ENCODE results near the gene DUOXA1.

Gene DUOXA1, protein sequence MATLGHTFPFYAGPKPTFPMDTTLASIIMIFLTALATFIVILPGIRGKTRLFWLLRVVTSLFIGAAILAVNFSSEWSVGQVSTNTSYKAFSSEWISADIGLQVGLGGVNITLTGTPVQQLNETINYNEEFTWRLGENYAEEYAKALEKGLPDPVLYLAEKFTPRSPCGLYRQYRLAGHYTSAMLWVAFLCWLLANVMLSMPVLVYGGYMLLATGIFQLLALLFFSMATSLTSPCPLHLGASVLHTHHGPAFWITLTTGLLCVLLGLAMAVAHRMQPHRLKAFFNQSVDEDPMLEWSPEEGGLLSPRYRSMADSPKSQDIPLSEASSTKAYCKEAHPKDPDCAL

GRCh38 chr15:45129651-45130129 is at the start of gene DUOXA1, which contains the start of gene DUOX1:
Gene DUOXA1 (minus strand): TSS chr15:45129879. CDS start chr15:45123014, 6,865 bp downstream.
Gene DUOX1 (plus strand): TSS chr15:45129994. CDS start chr15:45131967, 1,973 bp downstream.
- DNase-seq (ENCODE audit: low read depth in 2 of 2): peak in 1 of 2 donors; percentile 28

- no peak for DNase-seq (ENCODE audit: low read depth in 2 of 2)
Measured at GRCh38 chr15:45177285-45177684, 47.6 kb upstream of the DUOXA1 start.

- DNase-seq (ENCODE audit: low read depth in 2 of 2): no peak
Measured at GRCh38 chr15:45174577-45174976, 44.9 kb upstream of the DUOXA1 start.

GRCh38 chr15:45174069-45174468 is 44.4 kb upstream of the DUOXA1 start:
- DNase-seq (ENCODE audit: low read depth in 2 of 2): no peak

- no peak for DNase-seq (ENCODE audit: low read depth in 2 of 2)
Measured at GRCh38 chr15:45171912-45172311, 42.2 kb upstream of the DUOXA1 start.

DNA sequence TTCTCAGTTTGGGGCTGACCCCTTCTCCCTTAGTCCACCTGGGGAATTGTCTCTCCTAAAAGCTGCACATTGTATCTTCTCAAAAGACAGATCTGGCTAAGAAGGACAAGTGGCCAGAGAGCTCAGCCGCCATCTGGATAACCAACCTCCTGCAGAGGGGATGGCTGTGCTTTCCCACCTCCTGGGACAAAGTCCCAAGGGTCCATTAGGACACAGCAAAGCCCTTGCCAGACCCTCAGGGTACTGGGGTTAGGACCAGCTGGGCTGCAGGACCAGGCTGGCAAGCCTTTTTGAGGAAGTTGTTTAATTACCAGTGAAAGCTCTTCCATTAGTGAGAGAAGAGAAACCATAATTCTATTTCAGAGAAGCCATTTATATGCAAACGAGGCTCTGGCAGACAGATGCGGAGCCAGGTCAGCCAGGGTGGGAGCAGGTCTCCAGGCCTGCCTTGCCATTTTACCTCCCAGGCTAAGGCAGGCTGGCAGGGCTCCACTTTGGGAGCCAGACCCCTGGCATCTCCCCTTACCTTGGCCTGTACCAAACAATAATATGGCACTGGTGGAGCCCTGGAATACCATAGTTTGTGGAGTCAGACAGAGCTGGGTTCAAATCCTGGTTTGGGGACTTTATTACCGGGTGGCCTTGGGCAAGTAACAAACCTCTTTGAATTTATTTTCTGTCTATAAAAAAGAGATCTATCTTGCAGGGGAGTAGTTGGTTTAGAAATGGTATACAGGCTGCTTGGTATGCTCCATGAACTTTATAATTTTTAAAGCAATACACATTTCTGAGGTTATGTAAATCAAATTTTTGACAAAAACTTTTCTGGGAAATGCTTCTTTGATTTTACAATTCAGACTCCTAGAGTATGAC is 40.2 kb upstream of the DUOXA1 start:
- DNase-seq (ENCODE audit: low read depth in 2 of 2): no peak

- DNase-seq (ENCODE audit: low read depth in 2 of 2): no peak
Measured at GRCh38 chr15:45168751-45169551, 39.3 kb upstream of the DUOXA1 start.

- DNase-seq (ENCODE audit: low read depth in 2 of 2): no peak
Measured at GRCh38 chr15:45168286-45168685, 38.6 kb upstream of the DUOXA1 start.

GRCh38 chr15:45167631-45168205 is 38.0 kb upstream of the DUOXA1 start:
- no peak for DNase-seq (ENCODE audit: low read depth in 2 of 2)

DNA sequence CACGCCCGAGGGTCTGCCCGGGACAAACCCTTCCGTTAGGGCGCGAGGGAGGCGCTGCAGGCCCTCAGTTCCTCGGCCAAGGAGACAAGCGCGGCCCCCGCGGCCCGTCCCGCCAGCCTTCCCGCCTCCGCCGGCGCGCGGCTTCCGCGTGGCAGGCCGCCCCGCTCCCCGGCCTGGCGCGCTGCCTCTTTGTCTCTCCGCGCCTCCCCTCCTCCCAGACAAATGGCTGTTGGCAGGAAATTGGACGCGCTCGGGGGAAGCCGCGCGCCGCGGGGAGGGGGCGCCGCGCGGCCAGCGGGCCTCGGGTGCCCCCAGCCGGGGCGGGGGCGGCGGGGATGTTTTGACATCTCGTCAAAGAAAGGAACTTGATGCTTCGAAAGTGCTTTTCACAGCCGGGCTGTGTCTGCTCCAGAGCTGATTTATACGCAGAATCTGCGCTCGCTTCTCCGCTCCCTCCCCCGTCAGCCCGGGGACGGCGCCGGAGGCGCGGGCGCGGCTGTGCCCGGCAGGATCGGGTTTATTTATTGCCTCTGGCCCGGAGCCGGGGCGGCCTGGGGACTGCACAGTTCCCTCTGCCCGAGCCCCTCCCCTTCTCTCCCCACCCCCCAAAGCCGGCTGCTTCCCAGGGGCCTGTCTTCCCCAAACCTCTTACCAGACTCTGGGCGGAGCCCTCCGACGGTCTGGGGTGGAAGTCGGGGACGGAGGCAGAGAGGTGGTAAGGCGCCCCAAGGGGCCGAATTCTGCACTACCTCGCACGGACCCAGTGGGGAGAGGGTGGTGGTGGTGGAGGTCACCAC is 37.4 kb upstream of the DUOXA1 start:
- DNase-seq (ENCODE audit: low read depth in 2 of 2): peak; percentile 76 to 79

DNA sequence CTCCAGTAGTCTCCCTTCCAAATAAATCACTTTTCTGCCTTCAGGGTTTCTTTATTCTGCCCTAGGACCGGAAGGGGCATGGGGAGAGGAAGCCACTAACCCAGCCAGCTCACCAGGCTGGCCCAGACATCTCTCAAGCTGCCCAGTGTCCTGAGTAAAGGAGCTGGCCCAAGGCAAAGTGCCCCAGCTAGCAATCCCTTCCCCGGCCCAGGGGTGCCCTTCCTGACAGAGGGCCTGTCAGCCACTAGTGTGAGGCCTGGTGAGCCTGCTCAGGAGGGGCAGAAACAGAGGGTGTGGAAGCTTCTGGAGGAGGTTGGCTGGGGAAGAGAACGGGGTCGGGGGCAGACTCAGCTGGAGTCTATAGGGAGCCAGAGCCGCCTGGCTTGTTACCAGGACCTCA is 35.9 kb upstream of the DUOXA1 start:
- no peak for DNase-seq (ENCODE audit: low read depth in 2 of 2)

DNA sequence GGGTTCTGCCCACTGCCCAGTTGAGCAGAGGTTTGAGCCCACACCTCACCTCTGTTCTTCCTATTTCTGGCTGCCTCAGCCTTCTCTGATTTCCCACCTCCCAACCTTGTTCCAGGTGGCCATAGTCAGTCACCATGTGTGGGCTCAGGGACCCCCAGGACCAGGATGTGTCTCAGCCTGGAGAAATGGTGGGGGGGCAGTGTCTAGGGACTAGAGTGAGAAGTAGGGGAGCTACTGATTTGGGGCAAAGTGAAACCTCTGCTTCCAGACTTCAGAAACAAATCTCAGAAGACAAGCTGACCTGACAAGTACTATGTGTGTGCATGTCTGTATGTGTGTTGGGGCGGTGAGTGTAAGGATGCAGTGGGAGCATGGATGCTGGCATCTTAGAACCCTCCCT is 35.2 kb upstream of the DUOXA1 start:
- DNase-seq (ENCODE audit: low read depth in 2 of 2): no peak

- no peak for DNase-seq (ENCODE audit: low read depth in 2 of 2)
Measured at GRCh38 chr15:45163508-45163856, 33.8 kb upstream of the DUOXA1 start.

DNA sequence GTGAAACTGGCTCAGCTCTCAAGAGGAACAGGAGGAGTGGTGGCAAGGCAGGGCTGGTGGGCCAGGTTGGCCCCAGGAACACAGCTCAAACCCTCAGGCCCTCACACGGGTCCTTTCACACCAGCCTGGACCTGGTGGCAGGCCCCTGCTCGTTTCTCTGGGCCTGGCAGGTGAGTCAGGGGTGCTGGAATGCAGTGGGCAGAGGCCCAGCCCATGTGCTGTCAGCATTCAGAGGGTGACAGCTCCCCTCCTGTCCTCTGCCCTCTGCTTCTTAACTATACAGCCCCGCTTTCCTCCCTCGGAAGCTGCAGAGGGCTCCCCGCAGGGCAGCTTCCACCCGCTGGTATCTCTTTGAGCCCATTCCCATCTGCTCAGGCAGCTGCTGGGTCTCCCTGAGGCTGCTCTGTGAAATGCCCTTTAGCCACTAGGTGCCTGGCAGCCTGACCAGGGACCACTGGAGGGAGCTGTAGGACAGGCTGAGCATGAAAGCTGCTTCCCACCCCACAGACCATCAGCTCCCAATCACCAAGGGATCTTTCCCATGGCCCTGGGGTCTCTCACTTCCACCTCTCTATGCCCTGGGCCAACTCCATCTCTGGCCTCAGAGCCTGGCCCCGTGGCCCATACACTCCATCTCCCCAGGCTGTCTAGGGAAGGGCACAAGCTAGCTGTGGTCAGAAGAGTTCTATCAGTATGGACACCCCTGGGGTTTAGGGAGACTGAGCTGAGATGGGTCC is 33.3 kb upstream of the DUOXA1 start:
- peak in 1 of 2 donors; percentile 52 for DNase-seq (ENCODE audit: low read depth in 2 of 2)

GRCh38 chr15:45161666-45162065 is 32.0 kb upstream of the DUOXA1 start:
- no peak for DNase-seq (ENCODE audit: low read depth in 2 of 2)

- DNase-seq (ENCODE audit: low read depth in 2 of 2): no peak
Measured at GRCh38 chr15:45157974-45158373, 28.3 kb upstream of the DUOXA1 start.

- no peak for DNase-seq (ENCODE audit: low read depth in 2 of 2)
Measured at GRCh38 chr15:45156744-45157455, 27.2 kb upstream of the DUOXA1 start.

DNA sequence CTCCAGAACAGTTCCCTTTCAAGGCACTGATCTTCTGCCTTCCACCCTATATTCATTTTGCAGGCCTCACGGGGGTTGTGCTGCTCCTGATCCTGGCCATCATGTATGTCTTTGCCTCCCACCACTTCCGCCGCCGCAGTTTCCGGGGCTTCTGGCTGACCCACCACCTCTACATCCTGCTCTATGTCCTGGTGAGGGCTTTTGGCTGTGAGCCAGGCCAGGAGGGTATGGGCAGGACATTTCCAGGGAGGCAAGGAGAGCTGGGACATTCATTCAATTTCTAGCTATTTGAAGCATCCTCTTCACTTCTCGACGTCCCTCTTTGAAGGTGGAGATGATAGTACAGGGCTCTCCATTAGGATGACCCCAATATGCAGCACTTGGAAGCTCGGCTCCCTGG is 26.1 kb upstream of the DUOXA1 start:
- no peak for DNase-seq (ENCODE audit: low read depth in 2 of 2)

Measured in stimulated activated CD4-positive, alpha-beta T cell treated with anti-CD3 and anti-CD28 coated beads, Interleukin-15, amount 100 ng/mL, for 48 hours (primary cell).